Endothelial cell of umbilical vein (primary cell): Measurements from ENCODE around the gene ABHD11. TPM values are rescaled to one million over a fixed set of nuclear protein-coding genes. Genes with fewer than 3 reads are reported as not detected.

Experiments
- BruUV-seq: library from RNA; stranded (reverse); fragments of 400-500 nt; replicated peaks from 2 replicates; lab custom pipeline; 2021; lab: Mats Ljungman, UMichigan
- CTCF ChIA-PET: fragments of 300-600, 350-600 bp; sonication (Branson Sonifier 250); formaldehyde crosslinking; loops from one replicate; lab custom pipeline; 2021; ENCODE audit warnings: antibody characterized with exemption, inconsistent platforms; lab: Charles Lee
- POLR2A ChIA-PET: fragments of 300-600, 350-600 bp; sonication (Branson Sonifier 250); formaldehyde crosslinking; loops from one replicate; lab custom pipeline; 2021; ENCODE audit warnings: antibody characterized with exemption, inconsistent platforms; lab: Charles Lee
- DNase-seq: peaks from one replicate; pipeline ENCODE4 v3.0.0-alpha.2; 2011; ENCODE audit warnings: low read depth, low spot score
- FAIRE-seq: peaks from 2 replicates; lab custom pipeline; 2011; peaks lifted over from hg19 to GRCh38; lab: Jason Lieb, UNC
- H2AFZ ChIP-seq: 2 replicates; pipeline ENCODE4 v1.6.0; 2012; ENCODE audit warnings: low read depth, low read length, control low read depth, inconsistent platforms
- H3K27ac ChIP-seq: 2 replicates; pipeline ENCODE4 v1.5.1; 2011; ENCODE audit warnings: low read depth, mild to moderate bottlenecking, control low read depth, low read length, moderate library complexity; ENCODE audit not compliant: insufficient read depth
- H3K27me3 ChIP-seq, 2 experiments: 2 replicates each; pipeline versions ENCODE4 v1.6.0 to v1.6.1; 2011; ENCODE audit warnings: low read length in 2 of 2, mixed read lengths in 1 of 2; ENCODE audit not compliant: control insufficient read depth in 2 of 2, insufficient read depth in 2 of 2
- H3K36me3 ChIP-seq, 2 experiments: 2 replicates in 1 of 2; 3 replicates in 1 of 2; pipeline ENCODE4 v1.5.1; 2011; ENCODE audit warnings: low read length in 2 of 2, mild to moderate bottlenecking in 1 of 2, moderate library complexity in 1 of 2; ENCODE audit not compliant: control insufficient read depth in 2 of 2, insufficient read depth in 2 of 2; ENCODE audit errors: extremely low read depth in 1 of 2
- H3K4me1 ChIP-seq: 3 replicates; pipeline ENCODE4 v1.5.1; 2011; ENCODE audit warnings: mild to moderate bottlenecking, low read length; ENCODE audit not compliant: control insufficient read depth, insufficient read depth; ENCODE audit errors: extremely low read depth
- H3K4me2 ChIP-seq: 2 replicates; pipeline ENCODE4 v1.6.1; 2011; ENCODE audit warnings: low read length, control low read depth, mixed read lengths; ENCODE audit not compliant: insufficient read depth
- H3K4me3 ChIP-seq, 3 experiments: fragments of 200-600 bp in 1 of 3; sonication (generic), shearing (Covaris generic) in 1 of 3; replicated peaks in 1 of 3; 2 replicates each; pipeline ENCODE4 v1.5.1; 2011 to 2016; ENCODE audit warnings: control low read depth in 3 of 3, low read length in 3 of 3, mild to moderate bottlenecking in 2 of 3, inconsistent platforms in 1 of 3, low read depth in 1 of 3, moderate library complexity in 1 of 3; ENCODE audit not compliant: insufficient read depth in 1 of 3
- H3K79me2 ChIP-seq: 2 replicates; pipeline ENCODE4 v1.6.0; 2012; ENCODE audit warnings: low read length, inconsistent platforms; ENCODE audit not compliant: control insufficient read depth, insufficient read depth
- H3K9ac ChIP-seq: replicated peaks from 2 replicates; pipeline ENCODE3; 2011; ENCODE audit warnings: low read length, control low read depth; ENCODE audit not compliant: insufficient read depth; ENCODE audit errors: extremely low read depth
- H3K9me1 ChIP-seq: replicated peaks from 3 replicates; pipeline ENCODE4 v1.6.0; 2011; ENCODE audit warnings: mild to moderate bottlenecking, low read length; ENCODE audit not compliant: control insufficient read depth, insufficient read depth; ENCODE audit errors: extremely low read depth
- H3K9me3 ChIP-seq: replicated peaks from 2 replicates; pipeline ENCODE4 v1.5.1; 2012; ENCODE audit warnings: low read length, inconsistent platforms; ENCODE audit not compliant: control insufficient read depth, insufficient read depth
- H4K20me1 ChIP-seq: replicated peaks from 2 replicates; pipeline ENCODE3; 2011; ENCODE audit warnings: mild to moderate bottlenecking, low read length; ENCODE audit not compliant: control insufficient read depth, insufficient read depth; ENCODE audit errors: extremely low read depth
- EZH2 ChIP-seq: IDR thresholded peaks from 2 replicates; pipeline ENCODE4 v1.6.1; 2012; ENCODE audit warnings: borderline replicate concordance, low read depth, mild to moderate bottlenecking, moderate library complexity, low read length, inconsistent platforms; ENCODE audit not compliant: severe bottlenecking
- FOS ChIP-seq: IDR thresholded peaks from 2 replicates; pipeline ENCODE4 v1.6.1; 2011; ENCODE audit warnings: mild to moderate bottlenecking, low read length, moderate library complexity, borderline replicate concordance; ENCODE audit not compliant: insufficient read depth
- GATA2 ChIP-seq: IDR thresholded peaks from 2 replicates; pipeline ENCODE4 v1.7.0; 2011; ENCODE audit warnings: low read depth, mild to moderate bottlenecking, moderate library complexity, mixed read lengths, low read length; ENCODE audit not compliant: insufficient read length, insufficient read depth
- JUN ChIP-seq: IDR thresholded peaks from 2 replicates; pipeline ENCODE4 v1.6.1; 2011; ENCODE audit warnings: borderline replicate concordance, low read depth; ENCODE audit not compliant: insufficient read length, insufficient read depth
- MYC ChIP-seq: IDR thresholded peaks from one replicate; pipeline ENCODE4 v1.6.1; 2011; ENCODE audit warnings: mild to moderate bottlenecking, low read depth, low read length
- POLR2A ChIP-seq: IDR thresholded peaks from 2 replicates; pipeline ENCODE4 v1.6.1; 2012; ENCODE audit warnings: low read depth, mild to moderate bottlenecking, control low read depth, low read length
- POLR2AphosphoS5 ChIP-seq: IDR thresholded peaks from 2 replicates; pipeline ENCODE4 v1.6.1; 2012; ENCODE audit warnings: low read depth, mild to moderate bottlenecking, control low read depth, low read length, moderate library complexity; ENCODE audit not compliant: insufficient read depth
- dilution Hi-C: fragments of 300-500 bp; cut with MboI; formaldehyde crosslinking; loops from one replicate; pipeline ENCODE4 v1.15.0; 2019; ENCODE audit warnings: low sequenced_read_pairs; ENCODE audit not compliant: extremely low pct_ligation_motif_present
- intact Hi-C: fragments of 100-400 bp; cut with micrococcal nuclease; formaldehyde crosslinking; loops from one replicate; pipeline ENCODE4 v1.10.0; 2022
- polyA plus RNA-seq, 4 experiments: library from polyadenylated mRNA; depleted of rRNA in 3 of 4; stranded (reverse) in 3 of 4; unstranded in 1 of 4; fragments of >200 nt; gene quantifications; 2 replicates each; pipeline versions ENCODE4 v1.2.1 to v1.2.3, GENCODE V29; 2011 to 2012; ENCODE audit warnings: missing spikeins in 1 of 4
- total RNA-seq: library from RNA; stranded (reverse); gene quantifications from 2 replicates; pipeline ENCODE4 v1.2.3, GENCODE V29; 2021
- TF ChIP-seq, protein P1 (sequence below): IDR thresholded peaks from 2 replicates; pipeline ENCODE4 v1.6.1; 2011; ENCODE audit not compliant: insufficient read depth, insufficient read length
- TF ChIP-seq, protein P2 (sequence below), 2 donors: IDR thresholded peaks; 1 replicate in 1 of 2; 2 replicates in 1 of 2; pipeline ENCODE4 v1.5.1; 2011; ENCODE audit warnings: low read length in 2 of 2, mild to moderate bottlenecking in 2 of 2, moderate library complexity in 2 of 2, control low read depth in 1 of 2, inconsistent platforms in 1 of 2, low read depth in 1 of 2; ENCODE audit not compliant: insufficient read depth in 1 of 2; ENCODE audit errors: extremely low read depth in 1 of 2

Gene ABHD11
- total and polyA plus RNA-seq, 2 donors (not counting 3 experiments of a cell fraction or from before 2014, with no cell fraction given), result 13.3 to 18.4 TPM

DNA sequence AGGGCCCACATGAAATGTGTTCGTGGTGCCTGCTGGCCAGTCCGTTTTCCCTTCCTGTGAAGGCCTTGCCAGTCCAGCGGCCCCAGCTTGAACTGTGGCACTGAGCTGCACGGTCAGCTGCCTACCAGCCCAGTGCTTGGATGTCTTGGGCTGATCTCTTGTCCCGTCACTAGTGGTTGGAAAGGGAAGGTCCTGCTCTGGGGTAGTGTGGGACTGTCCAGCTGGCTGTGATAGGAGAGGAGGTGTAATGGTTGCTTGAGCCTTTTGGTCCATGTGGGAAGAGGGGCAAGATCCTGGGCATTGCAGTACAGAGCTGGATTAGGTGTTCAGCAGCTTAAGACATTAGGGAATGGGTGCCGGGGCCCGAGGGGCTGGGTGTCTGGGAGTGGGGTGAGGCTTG is 40.2 kb downstream of the ABHD11 start:
- dilution Hi-C loops, result no loop called here
- Histone ChIP-seq H4K20me1 (no peaks in the 10 kb centered on the region), H2AFZ (no peak overlapping the region), H3K4me1 (no peaks in the 10 kb centered on the region), H3K9me1 (no peaks in the 10 kb centered on the region), H3K9ac (no peak overlapping the region), H3K27ac (no peak overlapping the region), H3K4me3 (no peak overlapping the region), H3K9me3 (no peaks in the 10 kb centered on the region), H3K36me3 (peaks cover 9 to 42% of the 10 kb centered on the region in 2 experiments), H3K4me2 (no peak overlapping the region), H3K27me3 (no peaks in the 10 kb centered on the region), H3K79me2 (no peaks in the 10 kb centered on the region)
- no peak for TF ChIP-seq GATA2
- TF ChIP-seq POLR2AphosphoS5, result no peak
- no peak for TF ChIP-seq EZH2
- TF ChIP-seq MYC, result no peak
- TF ChIP-seq JUN, result no peak
- TF ChIP-seq FOS, result no peak
- TF ChIP-seq, protein P1, sequence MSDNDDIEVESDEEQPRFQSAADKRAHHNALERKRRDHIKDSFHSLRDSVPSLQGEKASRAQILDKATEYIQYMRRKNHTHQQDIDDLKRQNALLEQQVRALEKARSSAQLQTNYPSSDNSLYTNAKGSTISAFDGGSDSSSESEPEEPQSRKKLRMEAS, result no peak
- no peak for TF ChIP-seq POLR2A
- TF ChIP-seq, protein P2, sequence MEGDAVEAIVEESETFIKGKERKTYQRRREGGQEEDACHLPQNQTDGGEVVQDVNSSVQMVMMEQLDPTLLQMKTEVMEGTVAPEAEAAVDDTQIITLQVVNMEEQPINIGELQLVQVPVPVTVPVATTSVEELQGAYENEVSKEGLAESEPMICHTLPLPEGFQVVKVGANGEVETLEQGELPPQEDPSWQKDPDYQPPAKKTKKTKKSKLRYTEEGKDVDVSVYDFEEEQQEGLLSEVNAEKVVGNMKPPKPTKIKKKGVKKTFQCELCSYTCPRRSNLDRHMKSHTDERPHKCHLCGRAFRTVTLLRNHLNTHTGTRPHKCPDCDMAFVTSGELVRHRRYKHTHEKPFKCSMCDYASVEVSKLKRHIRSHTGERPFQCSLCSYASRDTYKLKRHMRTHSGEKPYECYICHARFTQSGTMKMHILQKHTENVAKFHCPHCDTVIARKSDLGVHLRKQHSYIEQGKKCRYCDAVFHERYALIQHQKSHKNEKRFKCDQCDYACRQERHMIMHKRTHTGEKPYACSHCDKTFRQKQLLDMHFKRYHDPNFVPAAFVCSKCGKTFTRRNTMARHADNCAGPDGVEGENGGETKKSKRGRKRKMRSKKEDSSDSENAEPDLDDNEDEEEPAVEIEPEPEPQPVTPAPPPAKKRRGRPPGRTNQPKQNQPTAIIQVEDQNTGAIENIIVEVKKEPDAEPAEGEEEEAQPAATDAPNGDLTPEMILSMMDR (IDR thresholded peaks at IDR 0.05; ENCODE audit: extremely low read depth in 1 of 2, insufficient read depth in 1 of 2, low read depth in 1 of 2, low read length in 2 of 2), result no peak
- ChIA-PET POLR2A (interaction anchor here (0.6 kb wide), 1 partner anchor 13 kb away, joined by 3 read pairs; no protein-coding TSS in a partner anchor), CTCF (interaction anchor here (0.6 to 4.5 kb wide), 7 partner anchors 8 to 246 kb away, joined by 3 to 16 read pairs (median 6); no protein-coding TSS in a partner anchor)
- FAIRE-seq (no peak), DNase-seq (no peak)
- intact Hi-C loops, result no loop called here
- BruUV-seq, result no TSS peak
